K562 (cell line): ENCODE data around the gene FCAMR.

Experiments
- ATF3 ChIP-seq, 2 experiments: fragments of 450-650 bp in 1 of 2; sonication (generic) in 1 of 2; formaldehyde crosslinking in 1 of 2; IDR thresholded peaks in 1 of 2; conservative IDR thresholded peaks in 1 of 2; 2 replicates each; pipeline versions ENCODE4 v1.6.1 to v1.8.1; 2016 to 2023; ENCODE audit warnings: mild to moderate bottlenecking in 2 of 2, moderate library complexity in 2 of 2, inconsistent platforms in 1 of 2, missing genetic modification reagents in 1 of 2
- POLR2A ChIP-seq: fragments of 450-650 bp; conservative IDR thresholded peaks from 2 replicates; pipeline ENCODE4 v1.6.1; 2016
- PRDM10 ChIP-seq: fragments of 450-650 bp; IDR thresholded peaks from 2 replicates; pipeline ENCODE4 v1.6.1; 2018; ENCODE audit not compliant: partially characterized antibody
- ZBTB26 ChIP-seq: fragments of 450-650 bp; formaldehyde crosslinking; IDR thresholded peaks from 2 replicates; pipeline ENCODE4 v1.4.0; 2022; ENCODE audit warnings: missing genetic modification characterization

GRCh38 chr1:206960676-206961386 lies 9.4 kb downstream of the FCAMR start:
- no peak for TF ChIP-seq PRDM10
- no peak for TF ChIP-seq ATF3 (IDR thresholded peaks at IDR 0.05)
- TF ChIP-seq ATF3 (CRISPR knock-in tag; conservative IDR thresholded peaks at IDR 0.05), result no peak
- no peak for TF ChIP-seq POLR2A
- TF ChIP-seq ZBTB26 (CRISPR knock-in tag), result no peak
